OCI-M2 (cell line): Measurements from ENCODE around the gene TMEM231.
"Not testable (repeated sequence)": the region's sequence is repeated elsewhere in the genome, so short reads cannot be mapped to it uniquely, and the experiment has no call there.

Experiments used
- DNase-seq: peaks from one replicate; lab custom pipeline; 2025; ENCODE audit not compliant: unreplicated experiment; lab: John Stamatoyannopoulos, UW

Gene TMEM231

DNA sequence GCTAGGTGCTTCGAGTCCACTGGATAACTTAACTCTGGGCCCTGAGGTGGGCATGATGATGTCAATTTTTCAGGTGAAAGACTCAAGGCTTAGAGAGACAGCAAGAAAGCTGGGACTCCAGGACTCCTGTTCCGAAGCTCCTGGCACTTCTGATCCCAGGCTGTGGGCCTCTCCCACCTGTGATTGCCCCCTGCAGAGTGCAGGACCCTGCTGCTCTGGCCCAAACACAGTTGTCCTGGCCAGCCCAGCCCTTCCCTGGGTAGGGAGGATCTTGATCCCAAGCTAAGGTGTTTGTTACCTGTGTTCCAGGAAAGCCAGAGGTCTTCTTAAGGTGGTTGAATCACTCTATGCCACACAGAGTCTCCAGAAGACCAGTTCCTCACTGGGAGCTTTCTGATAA, 23.3 kb downstream of the TMEM231 start:
- DNase-seq = no peak

DNA sequence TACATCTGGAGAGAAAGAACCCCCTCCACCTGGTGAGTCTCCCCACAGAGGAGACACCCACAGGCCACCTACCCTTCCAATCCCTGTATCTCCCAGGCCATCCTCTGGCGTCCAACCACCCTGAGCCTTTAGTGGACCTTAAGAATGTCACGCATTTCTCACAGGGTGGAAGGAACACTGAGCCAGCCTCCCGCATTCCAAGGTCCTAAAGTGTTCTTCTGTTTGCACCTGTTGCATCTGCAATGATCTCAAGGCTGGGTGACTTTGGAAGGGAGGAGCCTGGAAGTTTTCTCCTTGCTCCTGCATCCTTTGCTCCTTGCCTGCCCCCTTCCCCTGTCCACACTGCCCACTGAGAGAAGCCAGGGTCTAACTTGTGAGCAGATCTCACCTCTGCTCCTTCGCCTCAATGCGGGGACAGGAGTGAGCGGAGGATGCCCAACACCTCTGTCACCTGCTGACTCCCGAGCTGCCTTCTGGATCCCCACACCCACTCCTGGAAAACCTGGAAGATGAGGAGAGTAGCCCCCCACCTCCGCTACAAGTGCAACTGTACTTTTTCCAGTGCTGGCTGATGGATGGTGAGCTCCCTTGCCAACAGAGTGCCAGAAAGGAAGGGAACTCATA, 23.8 kb downstream of the TMEM231 start:
- no peak for DNase-seq

DNA sequence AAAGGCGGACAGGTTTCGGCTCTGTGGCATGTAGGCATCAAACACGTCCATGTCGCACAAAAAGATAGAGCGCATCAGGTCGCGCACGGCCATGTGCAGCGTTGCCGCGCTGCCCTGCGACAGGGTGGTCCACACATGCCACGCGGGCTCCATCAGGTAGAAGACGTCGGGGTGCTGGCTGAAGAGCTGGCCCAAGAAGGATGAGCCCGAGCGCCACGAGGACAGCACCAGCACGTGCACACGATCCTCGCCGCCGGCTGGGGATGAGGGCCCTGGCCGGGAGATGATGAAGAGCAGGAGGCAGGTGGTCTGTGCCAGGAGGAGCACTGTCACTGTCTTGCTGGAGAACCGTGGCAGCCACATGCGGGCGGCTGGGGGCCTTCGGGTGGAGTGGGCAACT, 26.1 kb downstream of the TMEM231 start:
- DNase-seq = no peak

DNA sequence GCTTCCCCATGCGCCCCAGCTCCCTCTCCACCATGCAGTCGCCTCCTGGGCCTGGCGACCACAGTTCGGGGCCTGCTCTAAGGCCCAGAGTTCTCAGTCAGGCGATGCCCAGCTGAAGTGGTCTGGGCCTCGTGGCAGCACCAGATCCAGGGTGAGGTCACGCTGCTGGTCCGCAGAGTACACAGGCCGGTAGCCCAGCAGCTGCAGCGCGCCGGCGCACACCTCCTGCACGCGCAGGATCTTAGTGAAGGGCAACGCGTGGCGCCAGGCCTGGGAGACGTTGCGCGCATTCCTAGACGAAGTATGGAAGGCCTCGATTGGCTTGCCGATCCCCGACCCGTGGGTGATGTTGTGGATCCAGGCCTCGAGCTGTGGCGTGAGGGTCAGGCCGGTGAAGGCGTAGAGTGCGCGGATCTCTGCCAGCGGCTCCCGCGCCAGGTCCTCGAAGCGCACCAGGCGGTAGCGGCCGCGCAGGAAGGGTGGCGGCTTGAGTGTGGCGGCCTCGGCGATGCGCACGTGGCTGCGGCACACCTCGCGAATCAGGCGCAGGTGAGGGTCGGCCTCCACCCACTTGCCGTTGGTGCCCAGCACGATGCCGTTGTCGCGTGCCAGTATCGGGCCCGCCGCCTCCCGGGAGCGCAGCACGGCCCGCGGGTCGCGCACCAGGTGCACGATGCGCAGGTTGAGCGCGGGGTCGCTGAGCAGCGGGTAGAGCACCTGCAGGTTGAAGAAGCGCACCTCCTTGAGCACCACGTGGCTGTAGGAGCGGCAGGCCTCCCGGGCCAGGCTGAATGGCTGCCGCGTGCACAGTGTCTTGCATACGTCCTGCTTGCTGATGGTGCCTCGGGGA, 26.8 kb downstream of the TMEM231 start:
- DNase-seq = no peak

DNA sequence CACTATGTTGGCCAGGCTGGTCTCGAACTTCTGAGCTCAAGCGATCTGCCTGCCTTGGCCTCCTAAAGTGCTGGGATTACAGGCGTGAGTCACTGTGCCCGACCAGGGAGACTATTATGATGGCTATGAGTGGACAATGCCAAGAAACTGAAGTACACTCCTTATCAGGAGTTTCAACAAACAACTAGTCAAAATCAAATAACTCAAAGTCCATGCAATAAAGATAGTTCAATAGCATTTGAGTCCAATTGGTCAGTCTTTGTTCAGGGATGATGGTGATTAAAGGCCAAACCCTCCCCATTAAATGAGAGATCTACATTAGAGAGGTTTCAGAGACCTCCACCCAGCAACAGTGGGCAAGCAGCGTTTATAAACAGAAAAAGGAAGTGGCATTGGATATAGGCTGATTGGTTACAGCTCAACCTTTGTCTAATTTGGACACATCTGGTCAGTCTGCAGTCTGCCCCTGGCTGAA, 28.2 kb downstream of the TMEM231 start:
- DNase-seq = no peak

DNA sequence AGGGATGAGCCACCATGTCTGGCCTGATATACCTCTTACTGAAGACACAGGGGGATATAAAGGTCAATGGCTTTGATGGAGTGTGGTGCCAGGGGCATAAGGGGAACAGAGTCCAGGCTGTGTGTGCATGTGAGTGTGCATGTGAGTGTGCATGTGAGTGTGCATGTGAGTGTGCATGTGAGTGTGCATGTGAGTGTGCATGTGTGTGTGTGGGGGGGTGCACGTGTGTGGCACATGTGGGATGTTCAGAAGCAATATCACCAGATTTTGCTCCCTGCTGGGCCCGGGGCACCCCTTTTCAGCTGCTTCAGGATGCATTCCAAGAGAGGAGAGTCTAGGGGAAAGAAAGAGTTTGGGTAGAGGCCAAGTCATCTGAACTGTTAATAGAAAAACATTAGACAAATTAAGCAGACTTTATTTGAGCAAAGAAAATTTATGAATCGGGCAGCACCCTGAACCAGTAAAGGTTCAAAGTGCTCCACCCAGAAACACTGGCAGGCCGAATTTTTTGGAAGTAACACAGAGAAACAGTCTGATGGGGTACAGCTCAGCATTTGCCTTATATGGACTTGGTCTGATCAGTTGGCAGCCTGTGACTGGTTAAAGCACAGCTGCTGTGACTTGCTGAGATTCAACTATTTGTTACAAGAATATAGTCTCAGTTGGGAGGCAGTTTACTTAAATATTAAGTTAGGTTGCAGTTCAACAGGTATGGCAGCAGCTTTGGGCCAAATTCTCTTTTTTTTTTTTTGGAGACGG, 29.8 kb downstream of the TMEM231 start:
- DNase-seq = no peak

DNA sequence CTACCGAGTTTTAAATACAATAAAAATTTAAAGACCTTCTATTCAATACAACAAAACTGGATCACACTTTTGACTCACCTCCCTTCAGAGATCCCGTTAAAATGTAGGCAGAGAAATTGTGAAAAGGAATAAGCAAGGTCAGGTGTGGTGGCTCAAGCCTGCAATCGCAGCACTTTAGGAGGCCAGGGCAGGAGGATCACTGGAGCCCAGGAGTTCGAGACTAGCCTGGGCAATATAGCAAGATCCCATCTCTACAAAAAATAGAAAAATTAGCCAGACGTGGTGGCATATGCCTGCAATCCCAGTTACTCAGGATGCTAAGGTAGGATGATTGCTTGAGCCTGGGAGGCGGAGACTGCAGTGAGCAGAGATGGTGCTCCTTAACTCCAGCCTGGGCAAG, 36.9 kb downstream of the TMEM231 start:
- DNase-seq = no peak

DNA sequence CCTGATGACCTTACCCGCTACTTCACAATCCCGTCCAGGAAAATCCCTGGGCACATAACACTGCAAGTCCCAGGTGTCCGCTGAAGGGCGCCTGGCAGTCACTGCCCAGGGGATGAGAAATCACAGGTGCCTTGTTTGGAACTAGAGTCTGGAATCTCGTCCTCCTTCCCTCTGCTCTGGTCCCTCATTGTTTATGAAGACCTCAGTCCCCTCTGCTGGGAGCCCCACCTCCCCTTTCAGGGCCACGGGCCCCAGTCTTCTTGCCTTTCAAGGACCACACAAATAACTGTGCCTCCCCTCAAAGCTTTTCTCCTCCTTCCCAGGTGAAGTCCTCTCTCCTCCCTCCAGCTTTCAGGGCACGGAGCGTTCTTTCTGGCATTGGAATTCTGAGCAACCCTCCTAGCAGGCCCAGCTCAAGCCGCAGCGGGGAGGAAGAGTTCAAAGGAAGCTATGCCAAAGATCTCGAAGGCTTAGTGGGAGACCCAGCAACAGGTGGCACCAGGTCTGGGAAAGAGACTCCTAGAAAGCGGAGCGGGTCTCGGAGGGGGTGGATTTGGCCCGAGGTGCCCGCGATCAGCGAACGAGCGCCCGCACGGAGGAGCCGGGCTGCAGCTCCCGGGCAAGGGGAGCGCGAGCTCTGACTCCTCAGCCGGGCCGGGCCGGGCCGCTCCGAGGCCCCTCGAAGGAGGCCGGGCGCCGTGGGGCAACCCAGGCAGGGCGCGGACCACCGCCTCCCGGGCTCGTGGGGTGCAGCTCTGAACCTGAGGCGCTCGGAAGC, 39.7 kb downstream of the TMEM231 start:
- DNase-seq = not testable (repeated sequence)

DNA sequence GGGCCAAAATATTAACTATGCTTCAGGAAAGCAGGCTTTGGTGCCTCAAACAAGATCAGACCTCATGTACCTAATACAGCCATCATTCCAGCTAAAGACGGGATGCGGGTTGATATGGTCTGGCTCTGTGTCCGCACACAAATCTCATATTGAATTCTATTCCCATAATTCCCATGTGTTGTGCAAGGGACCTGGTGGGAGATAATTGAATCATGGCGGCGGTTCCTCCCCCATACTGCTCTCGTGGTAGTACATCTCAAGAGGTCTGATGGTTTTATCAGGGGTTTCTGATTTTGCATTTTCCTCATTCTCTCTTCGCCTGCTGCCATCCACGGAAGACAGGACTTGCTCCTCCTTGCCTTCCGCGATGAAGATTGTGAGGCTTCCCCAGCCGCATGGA, 41.8 kb downstream of the TMEM231 start:
- DNase-seq = no peak

DNA sequence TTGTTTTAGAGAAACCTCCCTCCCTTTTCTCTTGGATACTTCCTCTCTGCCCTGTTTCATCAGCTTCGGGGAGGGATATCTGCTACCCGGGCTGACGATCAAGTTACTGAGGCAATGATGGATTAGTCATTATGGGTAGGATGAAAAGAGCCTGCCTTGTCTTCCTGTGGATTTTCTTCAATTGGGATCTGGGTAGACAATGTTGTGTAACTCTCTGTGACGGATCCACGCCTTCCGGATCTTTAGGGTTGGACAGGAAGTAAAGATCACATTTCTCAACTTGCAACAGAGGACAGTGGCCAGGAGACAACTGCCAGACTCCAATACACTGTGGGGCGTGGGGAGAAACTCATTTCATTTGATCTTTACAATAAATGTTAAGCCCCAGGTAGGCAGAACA, 49.5 kb downstream of the TMEM231 start:
- DNase-seq = no peak

DNA sequence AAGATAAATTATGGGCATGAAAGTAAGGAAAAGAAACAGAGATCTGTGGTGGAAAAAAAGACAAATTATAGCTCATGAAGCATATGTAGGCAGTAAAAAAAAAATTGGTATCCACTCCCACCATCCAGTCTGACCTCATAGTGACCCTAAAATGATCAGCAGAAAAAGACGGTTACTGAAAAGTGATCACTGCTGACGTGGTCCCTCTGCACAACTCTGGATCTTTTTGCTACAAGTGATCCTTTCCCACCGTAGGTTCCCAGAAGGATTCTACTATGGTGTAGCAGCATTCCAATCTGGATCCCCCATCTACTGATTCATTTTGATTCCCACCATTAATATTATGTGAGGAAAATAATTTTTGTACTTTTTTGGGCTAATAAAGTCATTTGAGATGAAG, 49.9 kb downstream of the TMEM231 start:
- DNase-seq = no peak

DNA sequence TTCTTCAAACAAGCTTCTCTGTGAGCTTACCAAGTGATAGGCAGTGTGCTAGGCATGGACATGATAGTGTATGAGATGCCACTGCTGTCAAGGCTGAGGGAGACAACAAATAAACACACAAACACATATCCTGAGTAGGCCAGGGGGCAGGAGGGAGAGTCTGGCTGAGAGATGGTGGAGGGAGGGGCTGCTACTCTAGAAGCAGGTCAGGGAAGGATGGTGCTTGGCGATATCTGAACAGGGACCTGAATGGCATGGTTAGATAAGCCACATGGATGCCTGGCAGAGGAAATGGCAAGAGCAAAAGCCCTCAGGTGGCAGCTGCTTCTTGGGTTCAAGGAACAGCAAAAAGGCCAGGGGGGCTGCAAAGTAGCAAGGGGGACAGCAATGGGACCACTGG, 52.3 kb downstream of the TMEM231 start:
- DNase-seq = no peak

DNA sequence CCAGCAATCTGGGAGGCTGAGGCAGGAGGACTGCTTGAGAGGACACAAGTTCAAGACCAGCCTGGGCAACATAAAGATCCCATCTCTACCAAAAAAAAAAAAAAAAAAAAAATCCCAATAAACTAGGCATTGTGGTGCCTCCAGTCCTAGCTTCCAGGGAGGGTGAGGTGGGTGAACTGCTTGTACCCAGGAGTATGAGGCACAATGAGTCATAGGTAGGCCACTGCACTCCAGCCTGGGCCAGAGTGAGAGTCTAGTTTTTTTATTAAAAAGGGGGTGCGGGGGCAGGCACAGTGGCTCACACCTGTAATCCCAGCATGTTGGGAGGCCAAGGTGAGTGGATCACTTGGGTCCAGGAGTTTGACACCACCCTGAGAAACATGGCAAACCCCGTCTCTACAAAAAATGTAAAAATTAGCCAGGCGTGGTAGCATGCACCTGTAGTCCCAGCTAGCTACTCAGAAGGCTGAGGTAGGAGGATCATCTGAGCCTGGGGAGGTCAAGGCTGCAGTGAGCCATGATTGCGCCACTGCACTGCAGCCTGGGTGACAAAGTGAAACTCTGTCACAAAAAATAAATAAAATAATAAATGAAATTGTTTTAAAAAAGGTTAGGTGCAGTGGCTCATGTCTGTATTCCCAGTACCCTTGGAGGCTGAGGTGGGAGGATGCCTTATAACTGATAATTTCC, 53.0 kb downstream of the TMEM231 start:
- no peak for DNase-seq

DNA sequence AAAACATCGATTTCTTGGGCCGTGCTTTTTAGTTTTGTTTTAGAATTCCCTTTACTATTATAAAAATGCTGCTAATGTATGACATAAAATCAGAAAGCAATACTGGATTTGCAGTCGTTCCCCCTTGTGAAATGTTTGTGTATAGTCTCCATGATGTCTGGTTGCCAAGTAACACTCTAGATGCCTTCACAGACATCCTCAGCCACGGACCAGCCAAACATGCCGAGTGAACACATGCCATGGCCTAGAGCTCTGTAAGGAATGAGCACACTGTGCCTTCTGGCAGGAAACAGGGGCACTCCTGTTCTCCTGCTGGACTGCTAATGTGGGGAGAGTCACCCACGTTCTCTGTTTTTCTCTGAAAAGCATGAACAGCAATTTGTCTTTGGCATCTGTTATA, 54.2 kb downstream of the TMEM231 start:
- not testable (repeated sequence) for DNase-seq

DNA sequence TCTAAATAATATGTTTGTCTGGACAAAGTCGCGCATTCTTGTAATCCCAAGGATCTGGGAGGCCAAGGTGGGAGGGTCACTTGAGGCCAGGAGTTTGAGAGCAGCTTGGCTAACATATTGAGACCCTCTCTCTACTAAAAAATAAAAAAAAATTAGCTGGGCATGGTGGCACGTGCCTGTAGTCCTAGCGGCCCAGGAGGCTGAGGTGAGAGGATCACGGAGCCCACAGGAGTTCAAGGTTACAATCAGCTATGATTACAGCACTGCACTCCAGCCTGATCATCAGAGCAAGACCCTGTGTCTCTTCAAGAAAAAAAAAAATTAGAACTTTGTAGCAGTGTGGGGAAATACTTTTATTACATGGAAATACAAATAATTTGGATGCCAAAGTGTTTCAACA, 54.7 kb downstream of the TMEM231 start:
- DNase-seq = no peak

DNA sequence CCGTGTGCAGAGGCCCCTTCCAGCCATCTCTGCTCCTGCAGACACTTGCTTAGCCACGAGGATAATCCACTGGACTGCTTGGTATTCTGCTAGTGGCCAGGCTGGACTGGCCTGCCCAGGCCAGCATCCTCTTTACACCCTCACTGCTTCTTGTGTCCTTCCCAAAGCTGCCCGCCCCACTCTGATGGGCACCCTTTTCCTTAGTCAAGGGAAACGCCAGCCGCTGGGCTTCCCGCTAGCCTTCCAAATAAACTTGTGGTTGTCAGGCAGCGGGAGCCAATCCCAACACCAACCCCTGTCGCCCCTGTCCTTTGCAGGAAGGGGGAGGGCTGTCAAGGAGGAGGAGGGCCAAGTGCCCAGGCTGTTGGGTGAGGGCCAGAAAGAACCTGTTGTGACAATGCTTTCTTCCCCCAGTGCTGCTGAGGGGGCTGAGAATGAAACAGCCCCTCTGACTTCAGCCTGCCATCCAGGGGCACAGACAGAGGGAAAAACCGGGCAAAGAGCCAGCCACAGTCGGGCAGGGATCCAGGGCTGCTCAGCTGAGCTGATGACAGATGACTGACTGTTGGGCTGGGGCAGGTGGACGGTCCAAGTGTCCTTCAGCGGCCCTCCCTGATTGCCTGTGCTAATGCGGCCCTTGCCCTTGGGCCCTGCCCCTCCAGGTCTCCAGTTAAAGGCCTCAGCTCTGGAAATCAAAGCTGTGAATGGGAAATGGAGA, 57.3 kb downstream of the TMEM231 start:
- not testable (repeated sequence) for DNase-seq

DNA sequence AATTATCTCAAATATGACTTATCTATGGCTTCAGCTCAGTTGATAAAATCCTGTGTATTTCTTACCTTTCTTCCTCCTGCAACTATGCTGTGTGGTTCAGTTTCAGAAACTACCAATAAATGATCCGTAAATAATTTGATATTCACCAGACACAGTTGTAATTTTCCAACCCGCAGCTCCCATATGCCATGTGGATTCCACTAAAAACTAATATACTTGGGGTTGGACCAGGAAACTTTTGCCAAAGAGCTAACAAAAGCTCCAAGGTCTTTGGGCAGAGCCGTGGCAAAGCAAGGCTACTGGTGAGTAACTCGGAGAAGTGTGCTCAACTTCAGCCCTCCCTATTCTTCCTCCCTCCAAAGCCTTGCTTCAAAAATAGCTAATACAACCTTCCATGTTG, 58.5 kb downstream of the TMEM231 start:
- no peak for DNase-seq

DNA sequence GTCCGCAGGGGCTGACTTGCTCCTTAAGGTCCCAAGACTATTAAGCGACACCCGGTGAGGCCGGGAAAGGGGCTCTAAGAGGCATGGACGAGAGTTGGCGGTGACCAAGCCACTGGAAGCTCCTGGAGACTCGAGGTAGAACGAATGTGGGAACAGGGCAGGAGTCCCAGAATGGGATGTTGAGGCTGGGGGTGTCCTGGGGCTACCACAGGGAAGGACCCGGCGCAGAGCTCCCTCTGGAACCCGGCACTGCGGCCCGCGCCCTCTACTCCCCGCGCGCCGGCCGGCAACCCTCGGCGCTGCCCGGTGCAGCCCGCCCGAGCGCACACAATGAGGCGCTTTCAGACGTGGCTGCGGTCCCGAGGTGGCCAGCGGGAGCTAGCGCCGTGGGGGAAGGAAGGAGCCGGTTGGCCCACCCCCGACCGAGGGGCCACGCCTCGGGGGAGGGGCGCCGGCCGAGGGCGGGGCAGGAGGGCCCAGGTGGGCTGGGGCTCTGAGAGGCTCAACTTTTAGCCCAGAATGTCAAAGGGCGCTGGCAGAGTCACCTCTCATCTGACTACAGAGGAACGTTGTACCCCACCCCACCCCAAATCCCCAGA, 60.9 kb downstream of the TMEM231 start, which contains the start of gene CHST6:
TSS of gene CHST6 (minus strand) at position 366 of the 599 bp plus-strand sequence. CDS start 15,613 bp downstream, outside the sequence.
- DNase-seq = no peak

DNA sequence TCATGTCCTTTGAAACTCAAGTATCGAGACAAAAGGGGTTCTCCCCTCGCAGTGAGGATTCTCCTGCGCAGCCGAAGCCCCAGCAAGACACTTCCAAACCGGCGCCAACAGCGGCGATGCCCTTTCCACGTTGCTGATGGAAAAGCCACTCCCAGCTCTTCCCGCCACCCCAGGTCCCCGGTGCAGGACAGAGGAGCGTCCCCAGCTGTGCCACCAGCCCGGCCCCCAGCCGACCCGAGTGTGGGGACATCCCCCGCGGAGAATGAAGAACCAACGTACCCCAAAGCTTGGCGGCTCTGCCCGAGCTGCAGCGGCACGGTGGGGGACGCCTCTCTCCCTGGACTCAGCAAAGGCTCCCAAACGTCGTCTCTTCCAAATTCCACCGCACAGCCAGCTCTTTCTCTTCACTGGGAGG, 61.4 kb downstream of the TMEM231 start:
- DNase-seq = no peak
